GM23248 (cell line): Measurements from ENCODE around the gene TRMT44.

ENCODE experiments used
- EZH2 ChIP-seq: fragments of 200-600 bp; sonication (generic); IDR thresholded peaks from 2 replicates; pipeline ENCODE4 v1.6.1; 2018; ENCODE audit warnings: antibody characterized with exemption, mild to moderate bottlenecking; ENCODE audit not compliant: insufficient read depth, poor library complexity, severe bottlenecking
- EZH2phosphoT487 ChIP-seq: fragments of 200-600 bp; sonication (generic); IDR thresholded peaks from 2 replicates; pipeline ENCODE4 v1.6.1; 2018; ENCODE audit warnings: antibody characterized with exemption, moderate library complexity, mild to moderate bottlenecking, low read depth; ENCODE audit not compliant: insufficient read depth

DNA sequence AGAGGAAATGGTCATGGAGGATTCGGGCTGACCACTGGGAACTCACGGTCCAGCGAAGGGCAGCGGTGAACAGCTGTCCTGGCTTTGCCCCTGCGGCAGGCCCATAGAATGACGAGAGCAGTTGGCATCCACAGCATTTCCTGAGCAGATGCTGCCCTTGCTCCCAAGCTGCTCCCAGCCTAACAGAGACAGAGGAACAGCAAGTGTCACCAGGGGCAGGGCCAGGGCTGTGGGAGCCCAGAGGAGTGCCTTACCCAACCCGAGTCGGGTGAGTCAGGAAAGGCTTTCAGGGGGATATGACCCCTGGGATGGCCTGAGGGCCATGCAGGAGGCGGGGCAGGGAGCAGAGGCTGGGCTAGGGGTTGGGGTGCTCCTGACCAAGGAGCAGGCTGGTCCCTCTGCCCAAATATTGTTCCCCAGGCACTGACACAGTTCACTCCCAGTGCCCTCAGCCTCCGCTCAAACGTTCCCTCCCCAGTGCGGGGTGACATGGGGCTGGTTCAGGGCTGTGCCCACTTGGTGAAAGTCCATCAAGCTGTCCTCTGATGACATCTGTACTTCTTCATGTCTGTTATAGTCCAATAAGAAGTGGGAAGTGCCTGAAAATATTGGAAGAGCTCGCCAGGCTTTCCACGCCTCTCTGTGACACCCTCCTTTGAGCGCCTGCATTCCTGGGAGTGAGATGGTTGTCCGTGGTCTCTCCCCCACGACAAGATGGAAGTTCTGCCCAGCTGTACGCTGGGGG, 74.9 kb downstream of the TRMT44 start:
- no peak for TF ChIP-seq EZH2
- no peak for TF ChIP-seq EZH2phosphoT487
